HEK293T (cell line): ENCODE data around the gene ARL13A.

Experiments
- CTCF ChIA-PET: fragments of 350-600 bp; formaldehyde crosslinking; extraction: SDS; loops from one replicate; lab custom pipeline; 2021; ENCODE audit warnings: antibody characterized with exemption, inconsistent platforms; lab: Yijun Ruan, JAX
- POLR2A ChIA-PET: fragments of 350-600 bp; formaldehyde crosslinking; extraction: SDS; loops from one replicate; lab custom pipeline; 2020; ENCODE audit warnings: antibody characterized with exemption, inconsistent platforms; lab: Yijun Ruan, JAX
- DNase-seq: peaks from one replicate; pipeline ENCODE4 v3.0.0; 2012; ENCODE audit warnings: mixed read lengths; ENCODE audit errors: extremely low spot score
- ARNT ChIP-seq: fragments of 450-650 bp; IDR thresholded peaks from 2 replicates; pipeline ENCODE4 v1.6.1; 2017; ENCODE audit warnings: mild to moderate bottlenecking
- BHLHE40 ChIP-seq: fragments of 450-650 bp; IDR thresholded peaks from 2 replicates; pipeline ENCODE4 v1.6.1; 2016; ENCODE audit warnings: mild to moderate bottlenecking, moderate library complexity, borderline replicate concordance
- CTBP1 ChIP-seq: fragments of 450-650 bp; IDR thresholded peaks from 2 replicates; pipeline ENCODE4 v1.6.1; 2016; ENCODE audit warnings: borderline replicate concordance
- ELF4 ChIP-seq: fragments of 450-650 bp; IDR thresholded peaks from 2 replicates; pipeline ENCODE4 v1.6.1; 2017; ENCODE audit warnings: antibody characterized with exemption
- FOXA1 ChIP-seq: fragments of 450-650 bp; IDR thresholded peaks from 2 replicates; pipeline ENCODE4 v1.6.1; 2016; ENCODE audit warnings: mild to moderate bottlenecking
- FOXK2 ChIP-seq: fragments of 450-650 bp; IDR thresholded peaks from 2 replicates; pipeline ENCODE4 v1.6.1; 2016; ENCODE audit warnings: mild to moderate bottlenecking
- FOXM1 ChIP-seq: fragments of 450-650 bp; IDR thresholded peaks from 2 replicates; pipeline ENCODE4 v1.6.1; 2017; ENCODE audit warnings: mild to moderate bottlenecking, borderline replicate concordance
- HDGF ChIP-seq: fragments of 450-650 bp; IDR thresholded peaks from 2 replicates; pipeline ENCODE4 v1.6.1; 2017; ENCODE audit warnings: antibody characterized with exemption, borderline replicate concordance
- L3MBTL2 ChIP-seq: fragments of 450-650 bp; conservative IDR thresholded peaks from 2 replicates; pipeline ENCODE4 v1.6.1; 2016; ENCODE audit warnings: mild to moderate bottlenecking
- LEF1 ChIP-seq: fragments of 450-650 bp; IDR thresholded peaks from 2 replicates; pipeline ENCODE4 v1.6.1; 2017; ENCODE audit warnings: mild to moderate bottlenecking, borderline replicate concordance
- NFRKB ChIP-seq: fragments of 450-650 bp; IDR thresholded peaks from 2 replicates; pipeline ENCODE4 v1.6.1; 2016; ENCODE audit warnings: mild to moderate bottlenecking, moderate library complexity
- SP1 ChIP-seq: fragments of 450-650 bp; IDR thresholded peaks from 2 replicates; pipeline ENCODE4 v1.6.1; 2017
- SUZ12 ChIP-seq: fragments of 450-650 bp; IDR thresholded peaks from 2 replicates; pipeline ENCODE4 v1.6.1; 2016; ENCODE audit warnings: mild to moderate bottlenecking
- TARDBP ChIP-seq: fragments of 450-650 bp; IDR thresholded peaks from 2 replicates; pipeline ENCODE4 v1.6.1; 2016
- ZNF384 ChIP-seq: fragments of 450-650 bp; IDR thresholded peaks from 2 replicates; pipeline ENCODE4 v1.6.1; 2016
- TF ChIP-seq, protein P1 (sequence below): fragments of 450-650 bp; IDR thresholded peaks from 2 replicates; pipeline ENCODE4 v1.6.1; 2016

ARL13A gene

DNA sequence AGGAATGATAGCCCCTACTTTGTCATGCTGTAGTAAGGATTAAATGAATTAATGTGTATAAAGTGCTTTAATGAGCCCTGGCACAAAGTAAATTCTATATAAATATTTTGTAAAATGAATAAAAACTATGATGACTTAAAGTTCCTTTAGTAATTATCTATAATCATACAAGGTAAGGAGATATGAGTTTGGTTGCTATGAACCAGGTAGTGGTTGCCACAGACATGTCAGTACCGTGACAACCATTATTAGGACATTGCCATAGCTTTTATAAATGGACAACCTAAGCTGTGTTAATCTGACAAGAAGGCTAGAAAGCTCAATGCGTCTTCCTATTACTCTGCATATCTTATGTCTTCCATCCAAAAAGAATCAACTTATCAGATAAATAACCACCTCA is at the start of gene ARL13A:
Gene ARL13A, plus strand, starts transcription at position 301 of the 400 bp plus-strand sequence. CDS start 3,982 bp downstream, outside the sequence.
- ChIA-PET CTCF (no interaction called here), POLR2A (no interaction called here)
- no peak for TF ChIP-seq TARDBP
- no peak for TF ChIP-seq HDGF
- TF ChIP-seq NFRKB = no peak
- no peak for TF ChIP-seq ELF4
- no peak for TF ChIP-seq BHLHE40
- DNase-seq = no peak

DNA sequence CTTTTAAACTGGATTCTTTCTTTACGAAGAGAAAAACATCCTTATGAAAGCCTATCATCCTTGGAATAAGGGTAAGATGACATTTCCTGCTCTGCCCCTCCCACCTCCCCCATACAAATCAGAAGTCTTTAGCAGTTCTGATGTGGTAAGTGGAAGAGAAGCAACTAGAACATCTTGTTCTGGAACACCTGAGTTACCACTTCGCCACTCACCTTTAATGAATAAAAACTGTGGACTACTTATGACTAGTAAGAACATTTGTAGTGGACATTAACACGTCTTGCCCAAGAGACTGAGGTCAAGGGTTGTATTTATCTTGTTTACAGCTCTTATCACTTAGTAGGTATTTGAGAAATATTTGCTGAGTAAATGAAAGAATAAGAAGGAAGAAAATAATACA is 45.1 kb upstream of the ARL13A start:
- TF ChIP-seq FOXK2 = no peak
- TF ChIP-seq, protein P1, sequence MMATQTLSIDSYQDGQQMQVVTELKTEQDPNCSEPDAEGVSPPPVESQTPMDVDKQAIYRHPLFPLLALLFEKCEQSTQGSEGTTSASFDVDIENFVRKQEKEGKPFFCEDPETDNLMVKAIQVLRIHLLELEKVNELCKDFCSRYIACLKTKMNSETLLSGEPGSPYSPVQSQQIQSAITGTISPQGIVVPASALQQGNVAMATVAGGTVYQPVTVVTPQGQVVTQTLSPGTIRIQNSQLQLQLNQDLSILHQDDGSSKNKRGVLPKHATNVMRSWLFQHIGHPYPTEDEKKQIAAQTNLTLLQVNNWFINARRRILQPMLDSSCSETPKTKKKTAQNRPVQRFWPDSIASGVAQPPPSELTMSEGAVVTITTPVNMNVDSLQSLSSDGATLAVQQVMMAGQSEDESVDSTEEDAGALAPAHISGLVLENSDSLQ = no peak
- no peak for TF ChIP-seq LEF1
- no peak for TF ChIP-seq FOXM1
- TF ChIP-seq SP1 = no peak
- TF ChIP-seq ZNF384 = no peak
- no peak for TF ChIP-seq CTBP1
- TF ChIP-seq BHLHE40 = no peak
- TF ChIP-seq NFRKB = no peak
- TF ChIP-seq FOXA1 = no peak
- no peak for TF ChIP-seq ARNT
- TF ChIP-seq HDGF = no peak
- TF ChIP-seq TARDBP = no peak
- TF ChIP-seq ELF4 = no peak
- TF ChIP-seq L3MBTL2 = no peak
- no peak for TF ChIP-seq SUZ12
- ChIA-PET CTCF (no interaction called here), POLR2A (no interaction called here)
- DNase-seq = no peak

DNA sequence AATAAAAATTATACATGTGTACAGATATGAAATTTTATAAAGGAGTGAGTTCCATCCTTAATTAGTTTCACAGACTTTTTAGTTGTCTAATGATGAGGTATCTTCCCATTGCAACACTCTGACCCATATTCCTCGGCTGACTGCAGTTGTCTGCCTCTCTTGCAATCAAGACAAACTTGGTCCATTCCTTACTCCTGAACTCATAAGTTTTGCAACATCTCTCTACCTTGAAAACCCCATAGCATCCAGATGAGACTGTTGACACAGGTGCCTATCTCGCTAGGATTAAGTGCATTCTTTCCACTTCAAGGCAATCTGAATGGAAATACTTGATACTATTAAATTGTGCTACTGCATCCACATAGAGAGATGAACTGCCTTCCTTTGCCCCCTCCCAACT is 43.1 kb upstream of the ARL13A start:
- ChIA-PET CTCF (no interaction called here), POLR2A (no interaction called here)
- no peak for DNase-seq
- TF ChIP-seq, protein P1 = no peak
- TF ChIP-seq ARNT = no peak
- TF ChIP-seq LEF1 = no peak
- TF ChIP-seq ZNF384 = no peak
- no peak for TF ChIP-seq TARDBP
- TF ChIP-seq SUZ12 = no peak
- no peak for TF ChIP-seq CTBP1

GRCh38 chrX:100928660-100929613 is 40.6 kb upstream of the ARL13A start, which contains the start of gene XKRX:
Gene XKRX, minus strand, starts transcription at chrX:100928917. Its CDS starts 613 bp downstream, at chrX:100928304.
- peak; percentile 56 for DNase-seq
- POLR2A ChIA-PET = interaction anchor here (0.9 to 1.7 kb wide), 3 partner anchors 14 to 420 kb away, joined by 3 to 6 read pairs (median 4); partner anchors contain the start of genes CENPI and TIMM8A
- peak; percentile 47 for TF ChIP-seq L3MBTL2
- TF ChIP-seq FOXA1 = no peak
- CTCF ChIA-PET = interaction anchor here (0.5 to 1.2 kb wide), 2 partner anchors 15 to 278 kb away, joined by 3 to 5 read pairs; no protein-coding TSS in a partner anchor

- TF ChIP-seq CTBP1 = no peak
- TF ChIP-seq TARDBP = no peak
- no peak for TF ChIP-seq SUZ12
- no peak for TF ChIP-seq BHLHE40
- no peak for TF ChIP-seq ELF4
- no peak for TF ChIP-seq FOXM1
- TF ChIP-seq HDGF = no peak
- no peak for TF ChIP-seq SP1
- TF ChIP-seq NFRKB = no peak
- ChIA-PET POLR2A (no interaction called here), CTCF (no interaction called here)
- DNase-seq = no peak
Observed at GRCh38 chrX:100931218-100931924, 38.1 kb upstream of the ARL13A start.

GRCh38 chrX:100931925-100932285 is 37.6 kb upstream of the ARL13A start:
- ChIA-PET POLR2A (no interaction called here), CTCF (no interaction called here)
- no peak for TF ChIP-seq ARNT
- no peak for TF ChIP-seq FOXK2
- TF ChIP-seq SP1 = no peak
- TF ChIP-seq BHLHE40 = no peak
- no peak for TF ChIP-seq L3MBTL2
- no peak for TF ChIP-seq HDGF
- no peak for TF ChIP-seq LEF1
- no peak for TF ChIP-seq ELF4
- no peak for TF ChIP-seq FOXM1
- TF ChIP-seq, protein P1 = no peak
- DNase-seq = no peak
